ENCODE measurements around the gene RUFY1. TPM values are rescaled to one million over a fixed set of nuclear protein-coding genes. Genes with fewer than 3 reads are reported as not detected.

Gene RUFY1
- total RNA-seq, 1 experiment from 2014 or later = 38.0 TPM

DNA sequence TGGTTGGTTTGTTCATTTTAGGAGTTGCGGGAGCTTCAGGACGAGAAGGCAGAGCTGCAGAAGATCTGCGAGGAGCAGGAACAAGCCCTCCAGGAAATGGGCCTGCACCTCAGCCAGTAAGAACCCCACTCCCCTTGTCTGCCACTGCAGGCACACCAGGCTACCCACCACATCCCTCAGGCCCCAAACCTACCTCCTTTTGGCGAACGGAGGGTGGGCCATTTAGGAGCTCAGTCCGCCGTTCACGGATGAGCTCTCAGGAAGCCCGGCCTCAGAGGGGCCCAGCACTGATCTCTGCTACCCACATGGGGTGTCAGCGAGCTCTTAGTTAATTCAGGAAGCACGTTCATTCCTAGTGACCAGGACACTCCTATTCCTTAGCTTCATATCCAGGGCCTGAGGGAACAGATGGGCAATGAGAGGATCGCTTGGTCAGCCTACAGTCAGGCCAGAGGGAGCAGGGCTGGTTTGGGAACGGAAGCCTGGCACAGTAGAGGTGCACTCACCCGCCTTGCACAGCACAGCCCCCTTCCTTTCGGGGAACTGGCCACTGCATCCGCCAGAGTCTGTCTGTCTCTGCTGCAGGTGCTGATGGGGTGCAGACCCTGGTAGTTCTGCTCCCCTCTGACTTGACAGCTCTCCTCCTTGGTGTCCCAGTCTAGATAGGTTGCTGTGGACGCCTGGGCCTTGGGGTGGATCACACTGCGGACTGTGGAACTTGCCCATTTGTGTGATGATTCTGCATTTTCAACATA, 51.7 kb downstream of the RUFY1 start:
- no peak for DNase-seq (ENCODE audit: extremely low read depth, low read depth)

DNA sequence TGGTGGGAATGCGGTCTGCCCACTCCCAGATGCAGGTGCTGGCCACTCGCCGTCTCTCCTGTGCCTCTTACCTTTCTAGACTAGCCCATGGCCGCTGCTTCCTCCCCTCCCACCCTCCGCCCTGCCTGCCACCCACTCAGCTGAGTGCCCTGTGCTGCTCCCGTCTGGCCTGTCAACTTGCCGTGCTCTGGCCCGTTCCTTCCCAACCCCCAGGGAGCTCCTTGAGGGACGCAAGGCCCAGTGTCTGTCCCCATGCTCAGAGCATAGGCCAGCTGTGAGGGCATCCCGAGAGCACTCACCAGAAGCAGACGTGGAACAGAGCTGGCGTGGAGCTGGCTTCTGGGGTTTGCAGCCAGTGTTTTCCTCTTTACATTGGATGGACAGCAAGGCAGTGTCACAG, 53.0 kb downstream of the RUFY1 start:
- DNase-seq (ENCODE audit: extremely low read depth, low read depth) = no peak

DNA sequence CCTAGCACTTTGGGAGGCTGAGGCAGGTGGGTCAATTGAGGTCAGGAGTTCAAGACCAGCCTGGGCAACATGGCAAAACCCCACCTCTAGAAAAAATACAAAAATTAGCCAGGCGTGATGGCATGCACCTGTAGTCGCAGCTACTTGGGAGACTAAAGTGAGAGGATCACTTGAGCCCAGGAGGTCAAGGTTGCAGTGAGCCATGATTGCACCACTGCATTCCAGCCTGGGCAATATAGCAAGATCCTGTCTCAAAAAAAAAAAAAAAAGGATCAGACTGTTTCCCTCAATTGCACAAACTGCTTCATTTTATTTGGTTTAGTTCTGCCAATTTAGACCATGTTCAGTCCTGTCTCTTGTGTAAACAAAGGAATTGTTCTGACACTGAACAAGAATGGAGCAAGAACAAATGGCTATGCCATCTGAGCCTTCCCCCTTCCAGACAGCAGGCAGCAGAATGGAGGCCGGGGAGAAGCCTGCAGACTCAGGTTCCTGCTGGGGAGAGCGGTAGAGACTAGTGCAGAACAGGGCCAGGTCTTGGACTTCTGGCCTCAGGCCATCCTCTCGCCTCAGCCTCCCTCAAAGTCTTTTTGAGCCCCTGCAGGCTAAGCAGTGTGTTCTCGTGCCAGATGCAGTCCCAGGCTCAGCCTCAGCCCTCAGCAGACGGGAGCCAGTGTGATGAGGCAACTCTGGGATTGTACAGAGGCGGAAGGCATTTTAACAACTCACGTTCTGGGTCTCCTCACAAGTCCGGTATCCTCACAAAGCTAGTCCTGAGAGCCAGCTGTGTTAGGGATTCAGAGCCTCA, 54.9 kb downstream of the RUFY1 start:
- no peak for DNase-seq (ENCODE audit: extremely low read depth, low read depth)

DNA sequence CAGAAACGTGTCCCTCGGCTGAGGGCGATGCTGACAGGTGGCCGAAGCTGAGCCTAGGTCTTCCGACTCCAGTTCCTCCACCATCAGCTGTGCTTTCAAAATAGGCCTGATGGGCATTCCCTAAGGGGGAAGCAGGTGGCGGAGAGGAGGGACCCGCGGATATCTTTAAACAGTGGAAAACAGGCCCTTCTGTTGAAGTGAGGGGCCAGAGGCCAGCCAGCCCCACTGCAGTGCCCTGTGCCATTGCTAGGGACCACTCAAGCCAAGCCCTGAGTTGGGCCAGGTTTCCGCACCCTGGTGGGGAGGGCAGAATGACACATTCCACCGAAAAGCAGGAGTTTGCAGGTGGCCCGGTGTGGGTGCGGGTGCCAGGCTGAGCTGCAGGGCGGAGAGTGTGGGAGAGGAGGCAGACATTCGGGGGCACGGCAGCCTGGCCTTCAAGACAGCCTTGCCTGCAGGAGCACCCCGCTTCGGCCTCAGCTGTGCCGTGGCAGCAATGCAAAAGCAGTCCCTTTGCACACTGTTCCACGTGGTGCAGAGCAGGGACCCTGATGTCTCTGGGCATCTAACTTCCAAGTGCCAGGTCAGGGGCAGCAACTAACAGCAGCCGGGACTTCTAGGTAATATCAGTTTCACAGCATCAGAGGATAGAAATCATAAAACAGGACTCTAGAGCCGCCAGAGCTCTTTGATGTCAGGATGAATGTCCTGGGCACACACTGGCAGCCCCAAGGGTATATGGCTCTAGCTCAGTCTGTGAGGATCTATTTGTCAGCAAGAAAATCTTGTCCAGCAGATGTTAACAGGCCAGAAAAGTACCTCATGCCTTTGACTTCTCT, 55.9 kb downstream of the RUFY1 start:
- no peak for DNase-seq (ENCODE audit: extremely low read depth, low read depth)

- DNase-seq (ENCODE audit: extremely low read depth, low read depth) = no peak
Measured at GRCh38 chr5:179606910-179607159, 56.5 kb downstream of the RUFY1 start.

GRCh38 chr5:179607160-179607931, 57.0 kb downstream of the RUFY1 start:
- DNase-seq (ENCODE audit: extremely low read depth, low read depth) = no peak

DNA sequence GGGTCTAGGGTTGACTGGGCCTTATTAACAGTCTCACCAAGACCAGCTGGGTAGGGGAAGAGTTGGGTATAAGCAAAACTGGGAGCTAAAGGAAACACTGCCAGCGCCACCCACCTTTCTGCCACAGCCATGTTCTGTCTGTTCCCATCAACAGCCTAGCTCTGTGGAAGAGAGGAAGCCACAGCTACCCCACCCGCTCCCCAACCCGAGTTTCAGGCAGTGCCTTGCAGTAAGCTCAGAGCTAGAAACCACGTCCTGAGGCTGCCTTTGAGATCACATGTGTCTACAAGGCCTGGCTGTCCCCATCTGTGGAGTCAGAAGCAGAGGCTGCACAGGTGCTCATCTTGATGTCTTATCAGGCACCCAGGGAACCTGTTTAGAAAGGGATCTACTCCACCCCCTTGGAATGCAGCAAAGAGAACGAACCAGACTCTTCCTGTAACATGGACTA, 57.8 kb downstream of the RUFY1 start:
- DNase-seq (ENCODE audit: extremely low read depth, low read depth) = no peak

- no peak for DNase-seq (ENCODE audit: extremely low read depth, low read depth)
Measured at GRCh38 chr5:179609834-179610108, 59.4 kb downstream of the RUFY1 start.

DNA sequence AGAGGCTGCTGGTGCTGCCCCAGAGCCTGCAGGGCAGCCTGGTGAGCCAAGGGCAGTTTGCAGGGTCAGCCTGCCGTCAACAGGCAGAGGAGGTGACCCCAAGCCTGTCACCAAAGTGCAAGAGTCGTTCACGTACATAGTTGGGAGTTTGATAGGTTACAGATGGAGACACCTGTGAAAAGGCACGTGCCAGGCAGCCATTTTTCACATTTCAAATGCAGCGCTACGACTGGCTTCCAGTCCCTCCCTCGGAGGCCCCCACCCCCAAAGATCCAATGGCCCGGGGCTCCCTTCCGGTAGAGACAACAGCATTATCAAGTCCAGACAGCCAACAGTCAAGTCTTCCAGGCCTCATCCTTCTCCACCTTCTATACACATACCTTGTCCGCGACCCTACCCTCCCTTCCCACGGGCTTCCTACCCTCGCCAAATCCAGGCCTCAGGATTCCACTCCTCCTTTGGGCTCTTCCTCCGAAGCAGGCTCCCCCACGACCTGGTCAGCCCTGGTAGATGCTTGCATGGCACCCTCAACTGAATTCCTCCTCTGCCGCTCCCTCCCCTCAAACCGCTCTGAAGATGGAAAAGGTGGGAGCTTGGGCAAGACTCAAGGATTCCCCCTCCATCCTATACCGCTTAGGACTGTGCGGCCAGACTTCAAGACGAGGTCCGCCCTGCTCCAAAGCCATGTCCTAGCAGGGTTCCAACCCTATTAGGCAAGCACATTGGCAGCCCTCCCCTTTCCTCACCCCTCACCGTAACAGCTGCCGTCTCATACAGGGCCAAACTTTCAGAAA, 60.0 kb downstream of the RUFY1 start:
- no peak for DNase-seq (ENCODE audit: extremely low read depth, low read depth)

DNA sequence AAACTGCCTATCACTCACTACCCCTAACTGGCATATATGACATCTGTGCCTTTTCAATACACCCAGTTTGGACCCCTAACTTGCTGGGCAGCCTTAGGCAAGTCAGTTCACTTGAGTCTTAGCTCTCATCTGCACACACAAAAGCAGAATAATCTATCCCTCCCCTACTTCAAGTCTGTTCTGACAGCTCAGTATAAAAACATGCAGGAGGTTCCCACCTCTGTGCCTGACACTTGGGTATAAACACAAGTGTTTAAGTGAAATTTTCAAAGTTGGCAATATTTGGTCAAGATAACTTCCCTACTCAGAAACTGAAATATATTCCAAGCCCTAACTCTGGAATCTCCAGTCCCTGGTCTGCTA, 60.5 kb downstream of the RUFY1 start:
- DNase-seq (ENCODE audit: extremely low read depth, low read depth) = no peak

- DNase-seq (ENCODE audit: extremely low read depth, low read depth) = no peak
Measured at GRCh38 chr5:179612577-179613459, 62.5 kb downstream of the RUFY1 start.

DNA sequence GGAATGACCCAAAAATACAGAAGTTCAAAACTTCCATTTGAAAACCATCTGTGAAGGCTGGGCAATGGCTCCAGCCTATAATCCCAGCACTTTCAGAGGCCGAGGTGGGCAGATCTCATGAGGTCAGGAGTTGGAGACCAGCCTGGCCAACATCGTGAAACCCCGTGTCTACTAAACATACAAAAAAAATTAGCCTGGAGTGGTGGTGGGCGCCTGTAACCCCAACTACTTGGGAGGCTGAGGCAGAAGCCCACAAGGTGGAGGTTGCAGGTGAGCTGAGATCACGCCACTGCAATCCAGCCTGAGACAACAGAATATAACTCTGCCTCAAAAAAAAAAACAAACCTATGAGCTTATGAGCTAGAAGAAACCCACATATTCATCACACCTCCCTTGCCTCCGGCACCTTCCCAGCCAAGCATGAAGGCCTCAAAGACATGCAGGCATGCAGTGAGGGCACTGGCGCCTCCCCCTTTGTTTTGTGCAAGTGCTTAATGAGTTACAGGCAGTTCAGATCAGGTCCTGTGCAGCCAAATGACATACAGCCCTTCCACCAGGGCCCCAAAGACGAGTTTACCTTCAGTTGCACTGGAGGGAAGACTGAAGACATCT, 63.2 kb downstream of the RUFY1 start:
- DNase-seq (ENCODE audit: extremely low read depth, low read depth) = no peak

GRCh38 chr5:179614745-179615144, 64.4 kb downstream of the RUFY1 start:
- DNase-seq (ENCODE audit: extremely low read depth, low read depth) = no peak

GRCh38 chr5:179615203-179615602, 64.8 kb downstream of the RUFY1 start:
- DNase-seq (ENCODE audit: extremely low read depth, low read depth) = no peak

DNA sequence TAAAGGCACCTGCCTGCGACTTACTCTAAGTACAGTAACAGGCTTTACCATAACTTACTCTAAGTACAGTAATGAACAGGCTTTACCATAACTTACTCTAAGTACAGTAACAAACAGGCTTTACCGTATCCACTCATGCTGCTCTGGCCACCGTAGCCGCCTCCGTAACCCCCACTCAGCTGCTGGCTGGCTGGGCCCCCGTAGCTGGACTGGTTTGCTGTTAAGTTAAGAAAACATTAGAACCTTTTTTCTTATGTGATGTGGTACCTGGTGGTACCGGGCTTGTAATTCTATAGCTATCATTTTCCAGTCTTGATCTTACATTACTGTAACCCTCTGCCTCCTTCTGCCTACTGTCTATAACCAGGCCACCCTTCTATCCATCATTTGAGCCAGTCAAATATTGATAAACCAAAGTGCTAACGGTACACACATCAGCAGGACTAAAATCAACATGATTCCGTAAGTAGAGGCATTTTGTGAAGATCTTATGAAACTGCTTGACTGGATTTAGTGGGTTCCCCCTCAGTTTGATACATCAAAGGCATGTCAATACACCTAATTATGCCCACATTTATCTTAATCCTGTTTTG, 65.7 kb downstream of the RUFY1 start:
- no peak for DNase-seq (ENCODE audit: extremely low read depth, low read depth)

DNA sequence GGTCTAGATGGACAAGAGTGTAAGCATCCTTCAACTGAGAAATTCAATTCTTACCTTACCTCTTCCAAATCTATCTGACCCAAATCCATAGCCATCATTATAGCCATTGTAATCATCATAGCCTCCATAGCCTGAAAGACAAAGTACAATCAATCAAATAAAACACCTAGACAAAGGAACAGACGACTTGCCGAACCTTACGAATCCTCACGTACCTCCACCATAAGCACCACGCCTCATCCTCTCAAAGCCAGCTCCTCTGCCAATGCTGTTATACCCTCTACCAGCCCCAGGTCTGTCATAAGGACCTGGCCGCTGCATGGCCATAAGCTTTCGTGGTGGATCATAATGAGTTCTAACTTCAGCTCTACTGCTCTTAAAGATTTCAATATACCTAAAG, 67.6 kb downstream of the RUFY1 start:
- no peak for DNase-seq (ENCODE audit: extremely low read depth, low read depth)

DNA sequence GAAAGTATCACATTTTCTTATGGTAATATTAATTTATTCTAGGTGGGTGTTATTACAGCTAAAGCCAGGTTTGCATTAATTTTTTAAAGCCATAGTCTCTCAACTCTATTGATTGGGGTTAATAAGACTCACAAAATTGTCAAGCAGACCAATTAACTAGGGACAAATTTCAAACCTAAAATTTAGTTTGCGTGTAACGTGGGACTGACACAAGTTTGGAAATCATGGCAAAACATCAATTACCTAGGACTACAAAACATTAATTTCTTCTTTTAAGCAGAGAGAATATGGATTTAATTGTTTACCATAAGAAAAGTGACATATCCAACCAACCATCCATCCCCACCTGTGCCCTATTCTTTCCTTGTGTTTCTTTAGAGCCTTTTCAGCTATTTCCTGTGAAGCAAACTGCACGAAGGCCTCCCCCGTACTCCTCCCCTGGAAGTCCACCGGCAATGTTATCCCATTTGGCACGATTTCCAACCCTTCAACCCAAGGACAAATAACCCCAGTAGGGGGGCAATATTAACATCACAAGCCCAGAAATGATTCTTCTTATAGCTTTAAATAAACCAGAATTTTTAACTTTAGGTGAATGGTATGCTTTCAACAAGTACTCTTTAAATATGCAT, 68.7 kb downstream of the RUFY1 start:
- DNase-seq (ENCODE audit: extremely low read depth, low read depth) = no peak

GRCh38 chr5:179619776-179620175, 69.4 kb downstream of the RUFY1 start:
- no peak for DNase-seq (ENCODE audit: extremely low read depth, low read depth)
